Measurements from ENCODE around the gene GALNT5. TPM values are rescaled to one million over a fixed set of nuclear protein-coding genes. Genes with fewer than 3 reads are reported as not detected.

GALNT5 gene
- total RNA-seq, 1 experiment from 2014 or later = 0.08 TPM

DNA sequence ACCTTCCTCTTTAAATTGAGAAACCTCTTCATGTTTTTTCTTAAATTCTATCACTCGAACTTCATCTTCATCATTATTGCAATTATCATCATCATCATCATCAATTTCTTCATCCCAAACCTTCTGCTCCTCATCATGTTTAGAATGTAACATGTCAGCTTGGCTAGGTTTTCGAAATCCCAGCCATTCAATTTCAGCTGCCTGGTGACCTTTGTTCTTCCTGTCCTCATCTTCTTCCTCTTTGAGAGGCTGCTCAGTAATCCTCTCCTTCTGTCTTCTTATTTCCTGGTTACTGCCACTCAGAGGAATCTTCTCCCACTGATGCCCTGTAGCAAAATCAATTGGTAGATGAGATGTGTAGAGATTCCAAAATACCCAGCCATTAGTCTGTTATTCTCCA is 64.0 kb downstream of the GALNT5 start:
- Histone ChIP-seq H3K9me3 (ENCODE audit: control insufficient read depth, insufficient read depth, low read depth, low read length) (no peaks in the 10 kb centered on the region), H3K4me3 (ENCODE audit: low read depth in 2 of 2, low read length in 2 of 2) (no peak overlapping the region), H3K27me3 (ENCODE audit: control insufficient read depth, insufficient read depth, low read length) (no peaks in the 10 kb centered on the region), H3K27ac (ENCODE audit: low read length) (no peak overlapping the region), H3K4me1 (ENCODE audit: control insufficient read depth, insufficient read depth, low read length) (no peaks in the 10 kb centered on the region), H3K36me3 (ENCODE audit: control insufficient read depth, insufficient read depth, low read length) (no peaks in the 10 kb centered on the region)
- ATAC-seq (no peak), DNase-seq (ENCODE audit: low read depth, low spot score) (no peak)
- no TSS peak for BruUV-seq (replicated peaks)
- in situ Hi-C loops (cut with HindIII; ENCODE audit: low pct_unique_long_range_greater_than_20kb, low sequenced_read_pairs) (no loop called here), intact Hi-C loops (cut with micrococcal nuclease; ENCODE audit: unreplicated experiment) (no loop called here)
- CTCF ChIA-PET = no interaction called here
- POLR2A ChIA-PET = no interaction called here
- TF ChIP-seq, protein P1, sequence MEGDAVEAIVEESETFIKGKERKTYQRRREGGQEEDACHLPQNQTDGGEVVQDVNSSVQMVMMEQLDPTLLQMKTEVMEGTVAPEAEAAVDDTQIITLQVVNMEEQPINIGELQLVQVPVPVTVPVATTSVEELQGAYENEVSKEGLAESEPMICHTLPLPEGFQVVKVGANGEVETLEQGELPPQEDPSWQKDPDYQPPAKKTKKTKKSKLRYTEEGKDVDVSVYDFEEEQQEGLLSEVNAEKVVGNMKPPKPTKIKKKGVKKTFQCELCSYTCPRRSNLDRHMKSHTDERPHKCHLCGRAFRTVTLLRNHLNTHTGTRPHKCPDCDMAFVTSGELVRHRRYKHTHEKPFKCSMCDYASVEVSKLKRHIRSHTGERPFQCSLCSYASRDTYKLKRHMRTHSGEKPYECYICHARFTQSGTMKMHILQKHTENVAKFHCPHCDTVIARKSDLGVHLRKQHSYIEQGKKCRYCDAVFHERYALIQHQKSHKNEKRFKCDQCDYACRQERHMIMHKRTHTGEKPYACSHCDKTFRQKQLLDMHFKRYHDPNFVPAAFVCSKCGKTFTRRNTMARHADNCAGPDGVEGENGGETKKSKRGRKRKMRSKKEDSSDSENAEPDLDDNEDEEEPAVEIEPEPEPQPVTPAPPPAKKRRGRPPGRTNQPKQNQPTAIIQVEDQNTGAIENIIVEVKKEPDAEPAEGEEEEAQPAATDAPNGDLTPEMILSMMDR (IDR thresholded peaks at IDR 0.05) = no peak
- no peak for TF ChIP-seq POLR2AphosphoS5 (IDR thresholded peaks at IDR 0.05; ENCODE audit: low read depth, low read length)
- TF ChIP-seq SIN3A (IDR thresholded peaks at IDR 0.05; ENCODE audit: borderline replicate concordance, insufficient read depth, low read depth, low read length) = no peak
- TF ChIP-seq TCF7L2 (IDR thresholded peaks at IDR 0.05; ENCODE audit: low read depth, low read length) = no peak
- TF ChIP-seq, protein P2, sequence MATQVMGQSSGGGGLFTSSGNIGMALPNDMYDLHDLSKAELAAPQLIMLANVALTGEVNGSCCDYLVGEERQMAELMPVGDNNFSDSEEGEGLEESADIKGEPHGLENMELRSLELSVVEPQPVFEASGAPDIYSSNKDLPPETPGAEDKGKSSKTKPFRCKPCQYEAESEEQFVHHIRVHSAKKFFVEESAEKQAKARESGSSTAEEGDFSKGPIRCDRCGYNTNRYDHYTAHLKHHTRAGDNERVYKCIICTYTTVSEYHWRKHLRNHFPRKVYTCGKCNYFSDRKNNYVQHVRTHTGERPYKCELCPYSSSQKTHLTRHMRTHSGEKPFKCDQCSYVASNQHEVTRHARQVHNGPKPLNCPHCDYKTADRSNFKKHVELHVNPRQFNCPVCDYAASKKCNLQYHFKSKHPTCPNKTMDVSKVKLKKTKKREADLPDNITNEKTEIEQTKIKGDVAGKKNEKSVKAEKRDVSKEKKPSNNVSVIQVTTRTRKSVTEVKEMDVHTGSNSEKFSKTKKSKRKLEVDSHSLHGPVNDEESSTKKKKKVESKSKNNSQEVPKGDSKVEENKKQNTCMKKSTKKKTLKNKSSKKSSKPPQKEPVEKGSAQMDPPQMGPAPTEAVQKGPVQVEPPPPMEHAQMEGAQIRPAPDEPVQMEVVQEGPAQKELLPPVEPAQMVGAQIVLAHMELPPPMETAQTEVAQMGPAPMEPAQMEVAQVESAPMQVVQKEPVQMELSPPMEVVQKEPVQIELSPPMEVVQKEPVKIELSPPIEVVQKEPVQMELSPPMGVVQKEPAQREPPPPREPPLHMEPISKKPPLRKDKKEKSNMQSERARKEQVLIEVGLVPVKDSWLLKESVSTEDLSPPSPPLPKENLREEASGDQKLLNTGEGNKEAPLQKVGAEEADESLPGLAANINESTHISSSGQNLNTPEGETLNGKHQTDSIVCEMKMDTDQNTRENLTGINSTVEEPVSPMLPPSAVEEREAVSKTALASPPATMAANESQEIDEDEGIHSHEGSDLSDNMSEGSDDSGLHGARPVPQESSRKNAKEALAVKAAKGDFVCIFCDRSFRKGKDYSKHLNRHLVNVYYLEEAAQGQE (IDR thresholded peaks at IDR 0.05; ENCODE audit: insufficient read depth in 1 of 2, low read depth in 2 of 2, low read length in 1 of 2) = no peak

DNA sequence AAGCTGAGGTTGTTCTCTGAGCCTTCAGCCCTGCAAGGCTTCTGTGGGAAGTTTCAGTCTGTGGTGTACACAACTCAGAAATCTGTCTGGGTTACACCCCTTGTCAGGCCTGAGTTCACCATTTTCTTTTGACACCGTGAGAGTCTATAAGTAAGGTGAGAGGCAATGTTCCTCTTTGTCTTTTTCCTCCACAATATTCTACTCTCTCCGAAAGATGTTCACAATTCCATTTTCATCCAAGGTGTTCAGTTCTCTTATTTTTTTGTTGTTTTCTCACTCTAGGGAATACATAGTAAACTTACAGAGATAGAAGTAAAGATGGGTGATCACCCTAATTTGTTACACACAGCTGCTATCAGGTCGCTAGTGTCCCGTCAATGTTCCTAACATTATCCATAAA is 64.9 kb downstream of the GALNT5 start:
- no peaks in the 10 kb centered on the region for H3K9me3 ChIP-seq (ENCODE audit: control insufficient read depth, insufficient read depth, low read depth, low read length)
- H3K36me3 ChIP-seq (ENCODE audit: control insufficient read depth, insufficient read depth, low read length) = no peaks in the 10 kb centered on the region
- ChIA-PET CTCF (no interaction called here), POLR2A (no interaction called here)
- in situ Hi-C loops (cut with HindIII; ENCODE audit: low pct_unique_long_range_greater_than_20kb, low sequenced_read_pairs) = no loop called here
- no TSS peak for BruUV-seq (replicated peaks)
- H3K27ac ChIP-seq (ENCODE audit: low read length) = no peak overlapping the region
- no peaks in the 10 kb centered on the region for H3K4me1 ChIP-seq (ENCODE audit: control insufficient read depth, insufficient read depth, low read length)
- DNase-seq (ENCODE audit: low read depth, low spot score) (no peak), ATAC-seq (no peak)
- H3K4me3 ChIP-seq (ENCODE audit: low read depth in 2 of 2, low read length in 2 of 2) = no peak overlapping the region
- intact Hi-C loops (cut with micrococcal nuclease; ENCODE audit: unreplicated experiment) = no loop called here
- TF ChIP-seq TCF7L2 (IDR thresholded peaks at IDR 0.05; ENCODE audit: low read depth, low read length) = no peak
- TF ChIP-seq, protein P1 (IDR thresholded peaks at IDR 0.05) = no peak
- no peak for TF ChIP-seq POLR2AphosphoS5 (IDR thresholded peaks at IDR 0.05; ENCODE audit: low read depth, low read length)
- TF ChIP-seq, protein P2 (IDR thresholded peaks at IDR 0.05; ENCODE audit: insufficient read depth in 1 of 2, low read depth in 2 of 2, low read length in 1 of 2) = no peak
- TF ChIP-seq SIN3A (IDR thresholded peaks at IDR 0.05; ENCODE audit: borderline replicate concordance, insufficient read depth, low read depth, low read length) = no peak
- no peaks in the 10 kb centered on the region for H3K27me3 ChIP-seq (ENCODE audit: control insufficient read depth, insufficient read depth, low read length)

Data from Panc1 (cell line).